Measurements from ENCODE around the gene SPRED1.

SPRED1 gene

GRCh38 chr15:38362355-38362754, 109.7 kb downstream of the SPRED1 start:
- TF ChIP-seq CTCF (IDR thresholded peaks at IDR 0.05; ENCODE audit: low read length, missing control alignments) = no peak
- no peak overlapping the region for H3K4me3 ChIP-seq (replicated peaks; ENCODE audit: low read depth, low read length)
- no peak for DNase-seq (ENCODE audit: low read depth)

GRCh38 chr15:38367476-38367875, 114.8 kb downstream of the SPRED1 start:
- DNase-seq (ENCODE audit: low read depth) = peak; percentile 39
- no peak for TF ChIP-seq CTCF (IDR thresholded peaks at IDR 0.05; ENCODE audit: low read length, missing control alignments)
- no peak overlapping the region for H3K4me3 ChIP-seq (replicated peaks; ENCODE audit: low read depth, low read length)

- no peak for TF ChIP-seq CTCF (IDR thresholded peaks at IDR 0.05; ENCODE audit: low read length, missing control alignments)
- H3K4me3 ChIP-seq (replicated peaks; ENCODE audit: low read depth, low read length) = no peak overlapping the region
- DNase-seq (ENCODE audit: low read depth) = no peak
Measured at GRCh38 chr15:38369936-38370478, 117.4 kb downstream of the SPRED1 start.

GRCh38 chr15:38373016-38373415, 120.4 kb downstream of the SPRED1 start:
- TF ChIP-seq CTCF (IDR thresholded peaks at IDR 0.05; ENCODE audit: low read length, missing control alignments) = no peak
- DNase-seq (ENCODE audit: low read depth) = no peak
- H3K4me3 ChIP-seq (replicated peaks; ENCODE audit: low read depth, low read length) = no peak overlapping the region

GRCh38 chr15:38374029-38374428, 121.4 kb downstream of the SPRED1 start:
- DNase-seq (ENCODE audit: low read depth) = no peak
- no peak overlapping the region for H3K4me3 ChIP-seq (replicated peaks; ENCODE audit: low read depth, low read length)
- TF ChIP-seq CTCF (IDR thresholded peaks at IDR 0.05; ENCODE audit: low read length, missing control alignments) = no peak

- DNase-seq (ENCODE audit: low read depth) = no peak
- H3K4me3 ChIP-seq (replicated peaks; ENCODE audit: low read depth, low read length) = no peak overlapping the region
- TF ChIP-seq CTCF (IDR thresholded peaks at IDR 0.05; ENCODE audit: low read length, missing control alignments) = no peak
Measured at GRCh38 chr15:38374556-38374955, 121.9 kb downstream of the SPRED1 start.

GRCh38 chr15:38376081-38376480, 123.4 kb downstream of the SPRED1 start:
- no peak for TF ChIP-seq CTCF (IDR thresholded peaks at IDR 0.05; ENCODE audit: low read length, missing control alignments)
- no peak for DNase-seq (ENCODE audit: low read depth)
- no peak overlapping the region for H3K4me3 ChIP-seq (replicated peaks; ENCODE audit: low read depth, low read length)
